Gastroesophageal sphincter (tissue), 4 donors: ENCODE data around the gene C3orf18. TPM values are rescaled to one million over a fixed set of nuclear protein-coding genes. Genes with fewer than 3 reads are reported as not detected.

Experiments
- ATAC-seq: fragments of 150-250 bp; one replicate; pipeline ENCODE4 v1.9.1; 2016; ENCODE audit warnings: mild to moderate bottlenecking, moderate library complexity
- H3K27ac ChIP-seq, 4 donors: fragments of 200-600 bp; sonication (generic) in 3 of 4; 1 replicate in 3 of 4; 2 replicates in 1 of 4; pipeline ENCODE4 v1.5.1; 2016 to 2019
- H3K27me3 ChIP-seq: fragments of 200-600 bp; sonication (generic); one replicate; pipeline ENCODE4 v1.5.1; 2019
- H3K36me3 ChIP-seq, 2 donors: fragments of 200-600 bp; sonication (generic); one replicate each; pipeline ENCODE4 v1.5.1; 2019; ENCODE audit warnings: control low read depth in 1 of 2
- H3K4me1 ChIP-seq, 3 donors: fragments of 200-600 bp; sonication (generic); 1 replicate in 2 of 3; 2 replicates in 1 of 3; pipeline ENCODE4 v1.5.1; 2016 to 2019; ENCODE audit warnings: control low read depth in 2 of 3
- H3K4me3 ChIP-seq, 2 donors: fragments of 200-600 bp; sonication (generic); one replicate each; pipeline ENCODE4 v1.5.1; 2019; ENCODE audit warnings: mild to moderate bottlenecking in 1 of 2, moderate library complexity in 1 of 2
- H3K9me3 ChIP-seq, 3 donors: fragments of 200-600 bp; sonication (generic); one replicate each; pipeline ENCODE4 v1.5.1; 2017 to 2019; ENCODE audit warnings: control low read depth in 2 of 3
- EP300 ChIP-seq: sonication (generic); formaldehyde crosslinking; IDR thresholded peaks from one replicate; pipeline ENCODE4 v1.6.1; 2017; ENCODE audit warnings: antibody characterized with exemption, mild to moderate bottlenecking
- POLR2A ChIP-seq, 2 donors: fragments of 450-650 bp; IDR thresholded peaks; one replicate each; pipeline ENCODE4 v1.6.1; 2017; ENCODE audit warnings: antibody characterized with exemption in 2 of 2, mild to moderate bottlenecking in 2 of 2, moderate library complexity in 1 of 2
- POLR2AphosphoS5 ChIP-seq: sonication (generic); formaldehyde crosslinking; IDR thresholded peaks from one replicate; pipeline ENCODE4 v1.6.1; 2017; ENCODE audit warnings: antibody characterized with exemption
- WGBS, 2 donors: methylation state at CpG; one replicate each; pipeline ENCODE4 v1.1.5; 2018; ENCODE audit warnings: low coverage in 1 of 2; 5-methylcytosine and 5-hydroxymethylcytosine counted together
- total RNA-seq, 4 donors: library from RNA; depleted of rRNA; stranded (reverse); fragments of >200 nt; gene quantifications; one replicate each; pipeline ENCODE4 v1.1.0, GENCODE V29; 2016
- TF ChIP-seq, protein P1 (sequence below), 4 experiments: fragments of 200-600 bp in 2 of 4; fragments of 450-650 bp in 2 of 4; sonication (generic) in 1 of 4; IDR thresholded peaks; one replicate each; pipeline ENCODE4 v1.5.1; 2017 to 2019; ENCODE audit warnings: antibody characterized with exemption in 4 of 4, mild to moderate bottlenecking in 2 of 4, moderate library complexity in 2 of 4

Gene C3orf18
- total RNA-seq, 4 donors from 2014 or later = 9.7 to 42.8 (median 25.3) TPM

DNA sequence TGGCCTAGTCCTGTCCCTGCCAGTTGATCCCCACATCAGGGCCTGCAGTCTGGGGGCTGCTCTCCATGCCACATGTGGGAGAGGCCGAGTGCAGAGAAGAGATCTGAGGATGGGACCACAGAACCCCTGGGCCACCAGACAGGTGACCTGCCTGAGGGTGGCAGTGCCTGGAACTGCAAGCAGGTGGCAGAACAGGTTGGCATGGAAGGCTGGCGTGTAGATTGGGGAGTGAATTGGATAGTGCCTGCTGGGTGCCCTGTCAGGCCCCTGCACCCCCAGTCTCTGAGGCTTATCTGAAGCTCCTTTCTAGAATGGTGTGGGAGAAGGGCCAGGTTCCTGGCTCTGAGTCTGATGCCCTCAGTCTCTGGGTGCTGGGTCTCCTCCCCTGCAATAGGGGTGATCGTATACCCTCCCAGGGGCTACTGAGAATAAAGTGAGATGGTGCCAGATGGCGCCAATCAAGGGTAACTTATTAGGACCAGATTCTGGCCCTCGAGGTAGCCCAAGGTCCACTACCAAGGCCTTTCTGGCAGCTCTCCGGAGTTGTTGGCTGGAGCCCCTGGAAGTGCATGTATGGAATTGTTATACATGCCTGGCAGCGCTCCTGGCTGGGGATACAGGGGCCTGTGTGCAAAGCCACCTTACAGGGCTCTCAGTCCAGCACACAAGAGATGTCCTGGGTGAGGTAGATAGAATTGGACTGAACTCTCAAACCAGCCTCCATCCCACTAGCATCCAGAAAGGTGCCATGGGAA, 15.7 kb downstream of the C3orf18 start:
- no peak for TF ChIP-seq EP300
- TF ChIP-seq POLR2AphosphoS5 = no peak
- no peak for TF ChIP-seq POLR2A (IDR thresholded peaks at IDR 0.05)
- TF ChIP-seq, protein P1, sequence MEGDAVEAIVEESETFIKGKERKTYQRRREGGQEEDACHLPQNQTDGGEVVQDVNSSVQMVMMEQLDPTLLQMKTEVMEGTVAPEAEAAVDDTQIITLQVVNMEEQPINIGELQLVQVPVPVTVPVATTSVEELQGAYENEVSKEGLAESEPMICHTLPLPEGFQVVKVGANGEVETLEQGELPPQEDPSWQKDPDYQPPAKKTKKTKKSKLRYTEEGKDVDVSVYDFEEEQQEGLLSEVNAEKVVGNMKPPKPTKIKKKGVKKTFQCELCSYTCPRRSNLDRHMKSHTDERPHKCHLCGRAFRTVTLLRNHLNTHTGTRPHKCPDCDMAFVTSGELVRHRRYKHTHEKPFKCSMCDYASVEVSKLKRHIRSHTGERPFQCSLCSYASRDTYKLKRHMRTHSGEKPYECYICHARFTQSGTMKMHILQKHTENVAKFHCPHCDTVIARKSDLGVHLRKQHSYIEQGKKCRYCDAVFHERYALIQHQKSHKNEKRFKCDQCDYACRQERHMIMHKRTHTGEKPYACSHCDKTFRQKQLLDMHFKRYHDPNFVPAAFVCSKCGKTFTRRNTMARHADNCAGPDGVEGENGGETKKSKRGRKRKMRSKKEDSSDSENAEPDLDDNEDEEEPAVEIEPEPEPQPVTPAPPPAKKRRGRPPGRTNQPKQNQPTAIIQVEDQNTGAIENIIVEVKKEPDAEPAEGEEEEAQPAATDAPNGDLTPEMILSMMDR (IDR thresholded peaks at IDR 0.05) = no peak
- no peaks in the 10 kb centered on the region for H3K36me3 ChIP-seq
- peaks cover 12% of the 10 kb centered on the region for H3K27me3 ChIP-seq
- no peak for ATAC-seq
- 53% methylated on average over 3 of the region's 7 CpGs; no CpG with 5 or more reads in 1 of the 2 donors for WGBS, 2 donors
- H3K4me1 ChIP-seq = no peaks in the 10 kb centered on the region
- no peak overlapping the region for H3K4me3 ChIP-seq
- H3K27ac ChIP-seq = no peak overlapping the region
- no peaks in the 10 kb centered on the region for H3K9me3 ChIP-seq

DNA sequence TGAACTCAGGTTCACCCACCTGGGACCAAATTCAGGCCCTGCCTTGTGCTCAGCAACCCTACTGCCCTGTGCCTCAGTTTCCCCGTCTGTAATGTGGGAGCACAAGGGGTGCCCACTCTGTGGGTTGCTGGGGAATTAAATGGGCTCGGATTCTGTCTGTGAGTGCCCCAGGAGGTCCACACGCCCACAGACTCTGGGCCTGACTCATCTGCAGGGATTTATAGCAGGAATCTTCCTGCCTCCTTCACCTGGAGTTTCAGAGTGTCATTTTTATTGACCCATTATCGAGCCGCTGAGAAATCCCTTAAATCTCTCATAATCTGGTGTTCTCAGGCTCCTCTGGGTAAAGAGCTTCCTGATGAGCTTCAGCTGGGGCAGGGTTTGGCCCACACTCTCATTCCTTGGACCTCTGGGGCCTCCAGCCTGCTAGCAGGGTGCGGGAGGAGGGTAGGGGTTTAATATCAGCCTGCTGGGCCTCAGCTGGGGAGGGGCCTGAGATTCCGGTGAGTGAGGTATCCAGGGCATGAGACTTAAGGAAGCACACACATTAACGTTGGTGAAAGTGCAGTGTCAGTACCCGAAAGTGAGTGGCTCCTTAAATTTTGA, 16.4 kb downstream of the C3orf18 start:
- Histone ChIP-seq H3K27ac (no peak overlapping the region), H3K4me3 (no peak overlapping the region), H3K36me3 (no peaks in the 10 kb centered on the region), H3K27me3 (peaks cover 12% of the 10 kb centered on the region), H3K9me3 (no peaks in the 10 kb centered on the region), H3K4me1 (no peaks in the 10 kb centered on the region)
- 60 to 69% methylated on average over 3 to 8 of the region's 9 CpGs for WGBS, 2 donors
- no peak for ATAC-seq
- no peak for TF ChIP-seq EP300
- TF ChIP-seq, protein P1 (IDR thresholded peaks at IDR 0.05) = no peak
- TF ChIP-seq POLR2AphosphoS5 = no peak
- no peak for TF ChIP-seq POLR2A (IDR thresholded peaks at IDR 0.05)

GRCh38 chr3:50550079-50550736, 17.3 kb downstream of the C3orf18 start:
- Histone ChIP-seq H3K27me3 (peaks cover 8% of the 10 kb centered on the region), H3K4me1 (no peaks in the 10 kb centered on the region), H3K4me3 (no peak overlapping the region), H3K36me3 (no peaks in the 10 kb centered on the region), H3K9me3 (no peaks in the 10 kb centered on the region), H3K27ac (no peak overlapping the region)
- ATAC-seq = no peak
- TF ChIP-seq POLR2AphosphoS5 (no peak), EP300 (no peak), POLR2A (IDR thresholded peaks at IDR 0.05) (no peak)
- TF ChIP-seq, protein P1 (IDR thresholded peaks at IDR 0.05) = peak in 3 of 4 experiments; percentile 53 to 81 (median 75)
- WGBS, 2 donors = no CpG with 5 or more reads among the region's 13 CpGs

DNA sequence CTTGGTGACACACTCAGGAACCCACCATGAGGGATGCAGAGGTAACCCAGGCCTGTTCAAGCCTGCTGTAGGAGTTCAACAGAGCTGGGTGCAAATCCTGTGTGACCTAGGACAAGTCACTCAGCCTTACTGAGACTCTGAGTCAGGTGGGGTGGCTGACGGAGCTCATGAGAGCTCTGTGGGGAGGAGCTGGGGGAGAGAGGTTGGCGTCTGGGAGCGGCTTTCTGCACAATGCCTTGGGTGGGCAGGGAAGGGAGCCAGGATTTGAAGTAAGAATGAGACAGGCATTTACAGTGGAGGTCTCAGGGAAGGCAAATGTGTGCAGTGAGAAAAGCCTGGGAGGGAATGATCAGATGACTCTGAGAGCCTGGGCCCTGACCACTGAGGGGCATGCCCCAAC, 18.3 kb downstream of the C3orf18 start:
- no CpG with 5 or more reads among the region's 3 CpGs for WGBS, 2 donors

More for the DNA sequence above, 18.3 kb downstream of the C3orf18 start:
- TF ChIP-seq POLR2AphosphoS5 (no peak), POLR2A (IDR thresholded peaks at IDR 0.05) (no peak), EP300 (no peak)
- TF ChIP-seq, protein P1 (IDR thresholded peaks at IDR 0.05) = no peak
- no peak overlapping the region for H3K4me3 ChIP-seq
- no peaks in the 10 kb centered on the region for H3K9me3 ChIP-seq
- H3K27me3 ChIP-seq = peaks cover 4% of the 10 kb centered on the region
- H3K27ac ChIP-seq = no peak overlapping the region
- no peaks in the 10 kb centered on the region for H3K4me1 ChIP-seq
- no peak for ATAC-seq
- H3K36me3 ChIP-seq = no peaks in the 10 kb centered on the region
